Activated T-cell treated with anti-CD3 and anti-CD28 coated beads for 24 hours (primary cell): ENCODE measurements around the gene VWA5B1.

Experiments
- DNase-seq: peaks from one replicate; pipeline ENCODE4 v3.0.0-alpha.2; 2020; ENCODE audit warnings: low read depth

VWA5B1 gene

GRCh38 chr1:20390589-20391331, 100.1 kb downstream of the VWA5B1 start:
- no peak for DNase-seq

GRCh38 chr1:20395255-20395654, 104.6 kb downstream of the VWA5B1 start:
- no peak for DNase-seq

- no peak for DNase-seq
Observed at GRCh38 chr1:20398744-20399143, 108.1 kb downstream of the VWA5B1 start.

GRCh38 chr1:20399196-20399595, 108.5 kb downstream of the VWA5B1 start:
- no peak for DNase-seq

- no peak for DNase-seq
Observed at GRCh38 chr1:20399606-20400180, 109.0 kb downstream of the VWA5B1 start.

- DNase-seq, result no peak
Observed at GRCh38 chr1:20400341-20401177, 109.9 kb downstream of the VWA5B1 start.

- DNase-seq, result no peak
Observed at GRCh38 chr1:20401405-20402010, 110.8 kb downstream of the VWA5B1 start.

- no peak for DNase-seq
Observed at GRCh38 chr1:20402585-20403422, 112.1 kb downstream of the VWA5B1 start.

GRCh38 chr1:20403423-20404145, 112.9 kb downstream of the VWA5B1 start:
- DNase-seq, result no peak

GRCh38 chr1:20404466-20404865, 113.8 kb downstream of the VWA5B1 start:
- no peak for DNase-seq
